Panc1 (cell line): ENCODE measurements around the gene VASP.

ENCODE experiments used
- CTCF ChIP-seq: fragments of 450-650 bp; IDR thresholded peaks from 2 replicates; pipeline ENCODE4 v1.5.1; 2017; ENCODE audit warnings: mild to moderate bottlenecking
- POLR2AphosphoS5 ChIP-seq: IDR thresholded peaks from 2 replicates; pipeline ENCODE4 v1.6.1; 2012; ENCODE audit warnings: mild to moderate bottlenecking, low read depth, low read length, moderate library complexity
- REST ChIP-seq, 2 experiments: IDR thresholded peaks; 2 replicates each; pipeline ENCODE4 v1.6.1; 2011 to 2012; ENCODE audit warnings: low read depth in 2 of 2, control low read depth in 1 of 2, low read length in 1 of 2, mild to moderate bottlenecking in 1 of 2, moderate library complexity in 1 of 2; ENCODE audit not compliant: insufficient read depth in 1 of 2

DNA sequence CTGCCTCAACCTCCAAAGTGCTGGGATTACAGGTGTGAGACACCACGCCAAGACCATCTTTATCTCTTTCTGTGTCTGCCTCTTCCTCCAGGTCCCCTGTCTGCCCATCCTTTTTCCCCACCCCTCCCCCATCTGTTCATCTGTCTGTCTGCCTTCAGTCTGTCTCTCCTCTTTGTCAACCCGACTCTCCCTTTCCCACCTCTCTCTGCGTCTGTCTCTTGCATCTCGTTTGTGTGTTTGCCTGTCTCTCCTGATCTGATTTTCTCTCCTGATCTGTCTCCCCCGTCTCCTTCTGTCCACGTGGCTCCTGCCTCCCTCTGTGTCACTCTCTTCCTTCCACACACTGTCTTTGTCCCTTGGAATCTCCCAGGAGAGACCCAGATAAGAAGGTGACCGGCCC is 10.0 kb downstream of the VASP start:
- TF ChIP-seq CTCF (no peak), REST (IDR thresholded peaks at IDR 0.05; ENCODE audit: insufficient read depth in 1 of 2, low read depth in 2 of 2, low read length in 1 of 2) (no peak), POLR2AphosphoS5 (no peak)
